Left ventricle myocardium inferior (tissue), 1 donor: Measurements from ENCODE around the gene ADNP2. TPM values are rescaled to one million over a fixed set of nuclear protein-coding genes. Genes with fewer than 3 reads are reported as not detected.

Experiments
- DNase-seq: peaks from one replicate; pipeline ENCODE4 v3.0.0-alpha.2; 2020
- H3K27ac ChIP-seq: fragments of 200-600 bp; replicated peaks from 2 replicates; pipeline ENCODE4 v1.8.0; 2021
- H3K27me3 ChIP-seq: fragments of 200-600 bp; 2 replicates; pipeline ENCODE4 v1.8.0; 2021; ENCODE audit warnings: low read depth
- H3K36me3 ChIP-seq: fragments of 200-600 bp; 2 replicates; pipeline ENCODE4 v1.8.0; 2021
- H3K4me1 ChIP-seq: fragments of 200-600 bp; 2 replicates; pipeline ENCODE4 v1.8.0; 2021
- H3K4me3 ChIP-seq: fragments of 200-600 bp; 2 replicates; pipeline ENCODE4 v1.8.0; 2021; ENCODE audit warnings: mild to moderate bottlenecking, moderate library complexity
- H3K9me3 ChIP-seq: fragments of 200-600 bp; replicated peaks from 2 replicates; pipeline ENCODE4 v1.8.0; 2021
- CTCF ChIP-seq: fragments of 200-600 bp; IDR thresholded peaks from 2 replicates; pipeline ENCODE4 v1.8.0; 2021; ENCODE audit warnings: antibody characterized with exemption, mild to moderate bottlenecking, borderline replicate concordance
- intact Hi-C: fragments of 100-400 bp; cut with micrococcal nuclease; formaldehyde crosslinking; loops from one replicate; pipeline ENCODE4 v1.11.0; 2022
- total RNA-seq: library from RNA; stranded (reverse); fragmentation: NEBNext Ultra II Directional; extraction: Animal tissue kit (Norgen Biotek cat#: 25700); gene quantifications from one replicate; pipeline ENCODE4 v1.2.1, GENCODE V29; 2021
- donor health status: DM: no; HTN: yes; CAD: no; lungs with severe emphysema.

Gene ADNP2
- total RNA-seq, 1 donor from 2014 or later, result 7.5 TPM

- peaks cover 18% of the 10 kb centered on the region for H3K36me3 ChIP-seq
- H3K27ac ChIP-seq, result no peak overlapping the region
- DNase-seq, result no peak
- H3K9me3 ChIP-seq, result no peaks in the 10 kb centered on the region
- intact Hi-C loops, result no loop called here
- no peak overlapping the region for H3K4me3 ChIP-seq
- H3K4me1 ChIP-seq, result peaks cover 43% of the 10 kb centered on the region
- TF ChIP-seq CTCF, result no peak
- no peaks in the 10 kb centered on the region for H3K27me3 ChIP-seq
Observed at GRCh38 chr18:80115035-80115434, 6.0 kb downstream of the ADNP2 start.

- peaks cover 20% of the 10 kb centered on the region for H3K36me3 ChIP-seq
- no peaks in the 10 kb centered on the region for H3K27me3 ChIP-seq
- peaks cover 15% of the 10 kb centered on the region for H3K4me1 ChIP-seq
- no peak for DNase-seq
- no peak overlapping the region for H3K4me3 ChIP-seq
- intact Hi-C loops, result no loop called here
- H3K27ac ChIP-seq, result no peak overlapping the region
- no peaks in the 10 kb centered on the region for H3K9me3 ChIP-seq
- TF ChIP-seq CTCF, result no peak
Observed at GRCh38 chr18:80119111-80119510, 10.0 kb downstream of the ADNP2 start.

GRCh38 chr18:80120932-80121331 lies 11.9 kb downstream of the ADNP2 start:
- Histone ChIP-seq H3K36me3 (peaks cover 20% of the 10 kb centered on the region), H3K27ac (no peak overlapping the region), H3K4me3 (no peak overlapping the region), H3K4me1 (peaks cover 12% of the 10 kb centered on the region), H3K9me3 (no peaks in the 10 kb centered on the region), H3K27me3 (no peaks in the 10 kb centered on the region)
- intact Hi-C loops, result no loop called here
- DNase-seq, result no peak
- no peak for TF ChIP-seq CTCF

- Histone ChIP-seq H3K27ac (no peak overlapping the region), H3K4me1 (peaks cover 9% of the 10 kb centered on the region), H3K9me3 (no peaks in the 10 kb centered on the region), H3K36me3 (peaks cover 4% of the 10 kb centered on the region), H3K27me3 (no peaks in the 10 kb centered on the region), H3K4me3 (no peak overlapping the region)
- no peak for DNase-seq
- TF ChIP-seq CTCF, result no peak
- intact Hi-C loops, result no loop called here
Observed at GRCh38 chr18:80124131-80124530, 15.1 kb downstream of the ADNP2 start.

- Histone ChIP-seq H3K4me3 (no peak overlapping the region), H3K9me3 (no peaks in the 10 kb centered on the region), H3K27ac (no peak overlapping the region), H3K4me1 (no peaks in the 10 kb centered on the region), H3K27me3 (no peaks in the 10 kb centered on the region), H3K36me3 (no peaks in the 10 kb centered on the region)
- DNase-seq, result no peak
- no peak for TF ChIP-seq CTCF
- intact Hi-C loops, result no loop called here
Observed at GRCh38 chr18:80126797-80127196, 17.7 kb downstream of the ADNP2 start.

GRCh38 chr18:80127635-80128034 lies 18.6 kb downstream of the ADNP2 start:
- intact Hi-C loops, result no loop called here
- no peak overlapping the region for H3K27ac ChIP-seq
- H3K9me3 ChIP-seq, result no peaks in the 10 kb centered on the region
- no peaks in the 10 kb centered on the region for H3K36me3 ChIP-seq
- no peaks in the 10 kb centered on the region for H3K4me1 ChIP-seq
- H3K27me3 ChIP-seq, result no peaks in the 10 kb centered on the region
- TF ChIP-seq CTCF, result no peak
- no peak for DNase-seq
- no peak overlapping the region for H3K4me3 ChIP-seq
